ENCODE data around the gene TMEM175. TPM values are rescaled to one million over a fixed set of nuclear protein-coding genes. Genes with fewer than 3 reads are reported as not detected.

TMEM175 gene
- polyA plus RNA-seq, 1 donor (not counting 4 experiments of a cell fraction or from before 2014, with no cell fraction given): 23.2 TPM

DNA sequence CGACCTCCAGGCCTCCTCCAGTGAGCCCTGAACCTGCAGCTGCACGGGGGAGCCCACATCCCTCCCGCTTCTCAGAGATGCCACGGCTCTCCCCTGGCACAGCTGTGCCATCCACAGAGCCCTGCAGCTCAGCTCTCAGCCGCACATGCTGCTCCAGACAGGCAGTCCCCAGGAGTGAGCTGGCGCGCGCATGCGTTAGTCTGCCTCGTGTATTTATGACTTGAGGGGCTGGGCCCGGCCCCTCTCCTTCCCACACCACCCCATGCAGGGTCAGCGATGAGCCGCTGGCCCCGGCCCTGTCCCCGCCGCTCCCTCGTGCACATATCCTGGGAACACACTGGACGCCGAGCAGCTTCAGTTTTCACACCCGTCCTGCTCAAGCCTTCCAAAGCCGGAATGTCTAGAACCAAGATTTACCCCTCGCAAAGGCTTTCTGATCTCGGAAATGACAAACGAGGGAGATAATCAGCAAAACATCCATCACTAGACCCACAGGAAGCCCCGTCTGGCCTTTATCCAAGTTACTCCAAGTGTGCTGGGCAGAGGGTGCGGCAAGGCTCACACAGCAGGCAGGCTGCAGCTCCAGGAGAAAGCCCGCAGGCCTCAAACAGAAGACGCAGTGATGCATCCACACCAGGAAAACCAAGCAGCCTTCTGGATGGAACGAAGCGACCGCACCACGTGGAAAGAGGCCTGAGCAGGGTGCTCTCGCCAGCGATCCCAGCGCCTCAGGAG, 24.4 kb upstream of the TMEM175 start:
- FAIRE-seq (no peak), DNase-seq (ENCODE audit: low read depth, low spot score) (no peak)
- no peaks in the 10 kb centered on the region for H3K27me3 ChIP-seq (ENCODE audit: control insufficient read depth, extremely low read depth, insufficient read depth, low read length)
- no peak overlapping the region for H3K4me3 ChIP-seq (ENCODE audit: control insufficient read depth in 2 of 3, extremely low read depth in 1 of 3, insufficient read depth in 2 of 3, low read depth in 1 of 3, low read length in 3 of 3)
- H4K20me1 ChIP-seq (ENCODE audit: control insufficient read depth, extremely low read depth, insufficient read depth, low read length): no peaks in the 10 kb centered on the region
- H3K79me2 ChIP-seq (ENCODE audit: control insufficient read depth, insufficient read depth, low read length): peaks cover 30% of the 10 kb centered on the region
- TF ChIP-seq, protein P1, sequence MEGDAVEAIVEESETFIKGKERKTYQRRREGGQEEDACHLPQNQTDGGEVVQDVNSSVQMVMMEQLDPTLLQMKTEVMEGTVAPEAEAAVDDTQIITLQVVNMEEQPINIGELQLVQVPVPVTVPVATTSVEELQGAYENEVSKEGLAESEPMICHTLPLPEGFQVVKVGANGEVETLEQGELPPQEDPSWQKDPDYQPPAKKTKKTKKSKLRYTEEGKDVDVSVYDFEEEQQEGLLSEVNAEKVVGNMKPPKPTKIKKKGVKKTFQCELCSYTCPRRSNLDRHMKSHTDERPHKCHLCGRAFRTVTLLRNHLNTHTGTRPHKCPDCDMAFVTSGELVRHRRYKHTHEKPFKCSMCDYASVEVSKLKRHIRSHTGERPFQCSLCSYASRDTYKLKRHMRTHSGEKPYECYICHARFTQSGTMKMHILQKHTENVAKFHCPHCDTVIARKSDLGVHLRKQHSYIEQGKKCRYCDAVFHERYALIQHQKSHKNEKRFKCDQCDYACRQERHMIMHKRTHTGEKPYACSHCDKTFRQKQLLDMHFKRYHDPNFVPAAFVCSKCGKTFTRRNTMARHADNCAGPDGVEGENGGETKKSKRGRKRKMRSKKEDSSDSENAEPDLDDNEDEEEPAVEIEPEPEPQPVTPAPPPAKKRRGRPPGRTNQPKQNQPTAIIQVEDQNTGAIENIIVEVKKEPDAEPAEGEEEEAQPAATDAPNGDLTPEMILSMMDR (optimal IDR thresholded peaks at IDR 0.05 in 1 of 3, IDR thresholded peaks at IDR 0.05 in 1 of 3, conservative IDR thresholded peaks at IDR 0.05 in 1 of 3; ENCODE audit: extremely low read depth in 1 of 3, insufficient read depth in 2 of 3, low read length in 3 of 3): no peak
- TF ChIP-seq EZH2 (IDR thresholded peaks at IDR 0.05; ENCODE audit: low read length): no peak
- H3K4me1 ChIP-seq (ENCODE audit: control insufficient read depth, extremely low read depth, insufficient read depth, low read length): no peaks in the 10 kb centered on the region
- H3K27ac ChIP-seq (ENCODE audit: control insufficient read depth, insufficient read depth, low read length): no peak overlapping the region
- H3K9ac ChIP-seq (ENCODE audit: control insufficient read depth, extremely low read depth, insufficient read depth, low read length): no peak overlapping the region
- no peak overlapping the region for H3K4me2 ChIP-seq (ENCODE audit: control insufficient read depth, extremely low read depth, insufficient read depth, low read depth, low read length)
- H3K9me1 ChIP-seq (ENCODE audit: control insufficient read depth, extremely low read depth, insufficient read depth, low read length): no peaks in the 10 kb centered on the region
- dilution Hi-C loops (cut with MboI; ENCODE audit: extremely low pct_ligation_motif_present, low sequenced_read_pairs): no loop called here
- H3K36me3 ChIP-seq (ENCODE audit: control insufficient read depth in 2 of 2, extremely low read depth in 1 of 2, insufficient read depth in 2 of 2, low read length in 2 of 2): peaks cover 5 to 20% of the 10 kb centered on the region in 2 experiments
- peaks cover 2% of the 10 kb centered on the region for H3K9me3 ChIP-seq (ENCODE audit: control insufficient read depth, low read depth, low read length)
- H2AFZ ChIP-seq (ENCODE audit: control insufficient read depth, low read length): no peak overlapping the region

DNA sequence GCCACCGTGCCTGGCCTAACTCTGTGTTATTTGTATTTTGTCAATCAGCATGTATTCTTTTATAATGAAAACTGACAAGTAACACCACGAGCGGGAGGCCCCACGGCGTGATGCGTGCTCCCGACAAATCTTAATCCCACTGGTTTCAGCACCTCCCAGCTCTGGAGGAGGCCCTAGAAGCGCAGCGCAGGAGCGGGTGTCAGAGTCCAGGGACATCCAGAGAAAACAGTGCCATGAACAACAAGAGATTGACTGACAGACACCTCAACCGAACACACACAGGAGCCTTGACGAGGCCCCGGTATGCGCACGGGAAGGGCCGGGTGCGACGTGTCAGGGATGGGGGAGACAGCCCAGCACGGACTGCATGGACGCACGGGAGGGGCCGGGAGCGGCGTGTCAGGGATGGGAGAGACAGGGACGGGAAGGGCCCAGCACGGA, 23.1 kb upstream of the TMEM175 start:
- TF ChIP-seq, protein P1 (optimal IDR thresholded peaks at IDR 0.05 in 1 of 3, IDR thresholded peaks at IDR 0.05 in 1 of 3, conservative IDR thresholded peaks at IDR 0.05 in 1 of 3; ENCODE audit: extremely low read depth in 1 of 3, insufficient read depth in 2 of 3, low read length in 3 of 3): no peak
- no peak for TF ChIP-seq EZH2 (IDR thresholded peaks at IDR 0.05; ENCODE audit: low read length)
- H3K27me3 ChIP-seq (ENCODE audit: control insufficient read depth, extremely low read depth, insufficient read depth, low read length): no peaks in the 10 kb centered on the region
- H4K20me1 ChIP-seq (ENCODE audit: control insufficient read depth, extremely low read depth, insufficient read depth, low read length): no peaks in the 10 kb centered on the region
- peaks cover 5 to 22% of the 10 kb centered on the region in 2 experiments for H3K36me3 ChIP-seq (ENCODE audit: control insufficient read depth in 2 of 2, extremely low read depth in 1 of 2, insufficient read depth in 2 of 2, low read length in 2 of 2)
- H3K9me1 ChIP-seq (ENCODE audit: control insufficient read depth, extremely low read depth, insufficient read depth, low read length): no peaks in the 10 kb centered on the region
- H3K9ac ChIP-seq (ENCODE audit: control insufficient read depth, extremely low read depth, insufficient read depth, low read length): no peak overlapping the region
- dilution Hi-C loops (cut with MboI; ENCODE audit: extremely low pct_ligation_motif_present, low sequenced_read_pairs): no loop called here
- H3K79me2 ChIP-seq (ENCODE audit: control insufficient read depth, insufficient read depth, low read length): peaks cover 38% of the 10 kb centered on the region
- no peak overlapping the region for H2AFZ ChIP-seq (ENCODE audit: control insufficient read depth, low read length)
- DNase-seq (ENCODE audit: low read depth, low spot score) (no peak), FAIRE-seq (no peak)
- no peak overlapping the region for H3K27ac ChIP-seq (ENCODE audit: control insufficient read depth, insufficient read depth, low read length)
- H3K4me1 ChIP-seq (ENCODE audit: control insufficient read depth, extremely low read depth, insufficient read depth, low read length): no peaks in the 10 kb centered on the region
- no peak overlapping the region for H3K4me2 ChIP-seq (ENCODE audit: control insufficient read depth, extremely low read depth, insufficient read depth, low read depth, low read length)
- H3K9me3 ChIP-seq (ENCODE audit: control insufficient read depth, low read depth, low read length): peaks cover 2% of the 10 kb centered on the region
- no peak overlapping the region for H3K4me3 ChIP-seq (ENCODE audit: control insufficient read depth in 2 of 3, extremely low read depth in 1 of 3, insufficient read depth in 2 of 3, low read depth in 1 of 3, low read length in 3 of 3)
